ENCODE data around the gene SHH.

The SHH gene

DNA sequence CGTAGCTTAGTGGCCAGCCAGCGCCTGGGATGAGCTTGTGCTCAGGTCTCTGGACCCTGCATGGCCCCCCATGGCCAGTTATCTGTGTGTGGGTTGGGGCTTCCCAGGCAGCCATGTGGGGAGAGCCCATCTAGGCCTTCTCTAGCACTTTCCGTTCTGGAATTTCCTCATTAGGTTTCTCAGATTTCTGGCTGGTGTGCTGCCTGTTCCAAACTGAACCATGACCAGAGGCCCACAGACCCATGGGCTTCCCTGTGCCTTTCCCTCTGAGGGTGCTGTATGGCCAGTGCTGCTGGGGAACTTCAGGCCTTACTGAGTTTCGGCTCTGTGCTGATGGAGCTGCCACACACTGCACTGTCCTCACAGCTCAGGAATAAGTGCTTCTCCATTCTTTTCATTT, 50.2 kb downstream of the SHH start:
- DNase-seq, result no peak

DNA sequence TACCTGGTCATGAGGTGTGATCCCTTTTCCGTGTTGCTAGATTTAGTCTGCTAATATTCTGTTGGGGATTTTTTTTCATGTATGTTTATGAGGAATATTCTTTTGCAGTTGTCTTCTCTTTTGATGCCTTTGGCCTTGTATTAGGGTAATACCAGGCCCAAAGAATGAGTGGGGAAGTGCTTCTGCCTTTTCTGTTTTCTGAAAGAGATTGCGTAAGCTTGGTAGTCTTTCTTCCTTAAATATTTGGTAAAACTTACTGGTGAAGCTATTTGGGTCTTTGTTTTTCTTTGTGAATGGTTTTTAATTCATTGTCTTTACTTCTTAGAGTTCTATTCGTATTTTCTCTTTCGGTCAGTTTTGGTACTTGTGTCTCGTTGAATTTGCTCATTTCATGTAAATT, 51.1 kb downstream of the SHH start:
- DNase-seq, result no peak

DNA sequence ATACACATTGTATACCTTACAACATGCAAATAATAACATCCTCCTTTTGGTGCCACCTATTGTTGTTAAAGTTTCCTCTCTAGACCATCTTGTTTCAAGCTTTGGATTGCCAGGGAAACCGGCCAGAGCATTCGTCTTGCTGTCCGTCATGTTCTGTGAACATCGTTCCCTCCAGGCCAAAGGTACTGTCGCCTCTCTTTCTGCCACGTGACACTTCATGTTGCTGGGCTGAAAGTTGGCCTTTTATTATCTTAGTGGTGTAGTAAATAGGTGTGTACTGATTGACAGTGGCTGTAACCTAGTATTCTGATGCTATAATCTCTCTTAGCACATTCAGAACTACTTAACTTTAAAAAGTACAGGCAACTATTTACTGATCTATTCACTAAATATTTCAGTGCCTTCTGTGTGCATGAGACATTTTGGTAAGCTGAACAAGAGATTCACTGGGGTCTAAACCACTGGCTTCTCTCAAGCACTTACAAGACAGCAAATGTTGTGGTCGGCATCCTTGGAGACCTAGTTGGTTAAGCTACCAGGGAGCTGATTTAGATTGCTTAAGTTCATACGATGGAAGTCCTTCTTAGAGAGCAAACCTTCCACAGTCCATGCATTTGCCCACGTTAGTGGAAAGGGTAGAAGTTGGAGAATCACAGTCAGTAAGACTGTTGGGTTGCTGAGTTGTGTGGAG, 52.4 kb downstream of the SHH start:
- DNase-seq, result no peak

DNA sequence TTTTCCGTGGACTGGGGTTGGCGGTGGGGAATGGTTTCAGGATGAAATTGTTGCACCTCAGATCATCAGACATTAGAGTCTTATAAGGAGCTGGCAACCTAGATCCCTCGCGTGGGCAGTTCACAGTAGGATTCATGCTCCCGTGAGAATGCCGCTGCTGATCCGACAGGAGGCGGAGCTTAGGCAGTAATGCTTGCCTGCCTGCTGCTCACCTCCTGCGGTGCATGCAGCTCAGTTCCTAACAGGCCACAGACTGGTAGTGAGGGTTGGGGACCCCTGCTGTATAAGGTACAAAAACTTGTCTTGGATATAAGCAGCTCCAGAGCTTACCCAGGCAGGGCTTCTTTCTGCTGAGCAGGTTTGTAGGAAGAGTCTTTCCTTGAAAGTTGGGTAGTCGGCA, 53.9 kb downstream of the SHH start:
- DNase-seq, result no peak

DNA sequence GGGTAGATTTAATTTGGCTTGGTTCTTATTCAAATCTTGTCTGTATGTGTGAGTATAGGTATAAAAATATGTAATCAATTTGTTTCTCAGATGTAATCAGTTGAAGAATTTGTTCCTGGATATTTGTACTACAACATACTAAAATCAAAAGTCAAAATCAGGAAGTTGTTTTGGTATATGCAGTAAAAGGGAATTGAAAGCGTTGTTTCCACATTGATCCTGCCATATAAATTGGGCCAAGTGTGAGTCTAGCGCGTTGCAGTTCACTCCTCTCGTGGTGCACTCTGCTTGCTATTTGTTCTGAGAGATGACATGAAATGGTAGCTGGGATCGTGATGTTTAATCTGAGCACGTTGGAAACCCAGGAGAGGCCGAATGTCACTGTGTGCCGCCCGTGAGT, 55.9 kb downstream of the SHH start:
- no peak for DNase-seq

DNA sequence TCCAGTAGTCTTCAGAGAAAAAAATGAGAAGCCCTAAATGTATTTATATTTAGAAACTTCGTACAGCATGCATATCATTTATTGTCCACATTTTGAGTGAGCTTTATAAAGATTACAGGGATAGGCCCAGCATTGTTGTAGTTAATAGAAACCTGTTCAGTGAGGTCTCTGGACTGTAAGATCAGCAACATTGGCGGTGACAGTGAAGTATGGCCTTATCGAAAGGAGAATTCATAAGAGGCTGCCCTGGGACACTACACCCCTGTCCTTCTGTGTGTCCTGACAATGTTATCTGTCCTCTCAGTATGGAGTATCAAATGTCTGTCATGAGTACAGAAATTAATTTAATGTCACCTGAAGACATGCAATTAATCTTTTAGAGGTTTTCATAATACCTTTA, 57.2 kb downstream of the SHH start:
- no peak for DNase-seq

DNA sequence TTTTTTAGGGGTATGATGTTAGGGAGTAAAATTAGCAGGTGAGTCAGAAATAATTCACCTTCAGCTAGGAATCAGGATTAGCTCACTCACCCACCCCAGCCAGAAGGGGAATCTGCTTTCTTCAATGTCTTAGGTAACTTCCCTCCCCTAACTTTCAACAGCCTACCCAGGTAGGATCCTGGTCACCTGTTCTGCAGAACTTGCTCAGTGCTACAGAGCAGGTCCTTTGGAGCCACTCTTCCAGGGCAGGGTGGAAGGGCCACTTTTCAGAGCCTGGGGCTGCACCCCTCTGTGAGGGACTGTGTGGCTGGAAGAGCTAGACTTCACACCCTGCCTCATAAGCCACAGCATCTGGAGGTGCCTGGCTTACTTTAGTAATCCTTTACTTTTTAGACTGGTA, 58.1 kb downstream of the SHH start:
- DNase-seq, result no peak

DNA sequence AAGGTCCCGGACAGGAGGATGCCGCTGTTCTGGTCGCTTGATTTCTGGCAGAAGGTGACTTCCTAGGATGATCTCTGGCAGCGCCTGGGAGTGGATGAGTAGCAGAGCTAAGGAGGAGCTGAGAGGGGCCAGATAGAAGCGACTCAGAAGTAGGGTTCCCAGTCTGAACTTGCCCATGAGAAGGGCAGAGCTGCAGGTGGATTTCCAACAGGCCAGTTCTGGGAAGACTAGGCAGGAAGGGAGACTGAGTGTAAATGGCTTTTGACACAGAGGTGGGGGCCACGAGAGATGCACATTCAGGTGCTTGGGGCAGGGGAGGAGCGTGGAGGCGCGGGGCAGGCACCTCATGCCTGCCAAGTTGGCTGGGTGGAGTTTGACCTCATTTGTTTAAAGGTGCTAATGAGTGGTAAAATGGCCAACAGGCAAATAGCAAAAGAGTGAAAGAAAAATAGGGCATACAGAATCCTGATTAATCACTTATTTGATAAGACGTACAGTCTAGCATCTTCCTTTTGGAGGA, 58.8 kb downstream of the SHH start:
- no peak for DNase-seq

DNA sequence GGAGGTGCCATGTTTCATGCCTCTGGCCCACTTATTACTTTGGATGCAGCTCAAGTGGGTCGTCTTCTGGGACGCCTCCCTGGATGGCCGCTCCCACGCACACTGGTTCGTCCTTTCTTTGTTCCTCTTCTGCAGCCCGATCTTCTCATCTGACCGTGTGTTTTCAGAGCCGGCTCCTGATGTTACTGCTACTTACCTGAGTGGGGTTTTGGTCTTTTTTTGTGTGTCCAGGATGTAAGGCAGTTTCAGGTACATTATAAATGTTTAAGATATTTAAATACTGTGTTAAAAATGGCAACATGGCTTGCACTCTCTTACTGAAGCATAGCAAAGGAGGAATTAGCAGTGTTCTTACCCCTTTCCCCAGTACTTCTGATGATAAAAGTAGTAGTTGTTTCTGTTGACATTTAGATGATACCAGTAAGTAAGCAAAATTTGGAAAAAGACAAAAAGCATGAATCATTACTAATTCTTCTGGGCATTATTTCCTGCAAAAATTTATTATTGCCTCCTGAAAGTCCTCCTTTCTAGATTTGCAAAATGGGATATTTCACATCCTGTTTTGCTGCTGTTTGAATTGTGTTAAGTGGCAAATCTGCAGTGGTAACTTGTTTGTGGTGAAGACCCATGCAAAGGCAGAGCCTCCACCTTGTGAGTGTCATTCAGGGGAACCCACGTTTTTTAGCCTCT, 59.4 kb downstream of the SHH start:
- DNase-seq, result no peak

DNA sequence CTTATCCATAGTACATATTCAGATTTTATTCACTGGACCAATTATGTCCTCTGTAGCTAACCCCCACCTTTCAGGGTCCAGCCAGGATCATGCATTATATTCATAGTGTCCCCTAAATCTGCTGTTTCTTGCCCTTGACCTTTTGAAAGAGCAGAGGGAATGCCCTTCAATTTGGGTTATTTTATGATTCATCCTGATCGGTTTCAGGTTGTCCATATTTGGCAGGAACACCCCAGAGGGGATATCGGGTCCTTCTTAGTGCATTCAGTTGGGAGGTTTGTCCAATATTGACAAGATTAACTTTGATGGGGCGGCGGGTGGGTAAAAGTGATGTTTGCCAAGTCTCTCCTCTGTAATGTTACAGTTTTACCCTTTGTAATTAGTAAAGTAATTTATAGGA, 60.9 kb downstream of the SHH start:
- no peak for DNase-seq

DNA sequence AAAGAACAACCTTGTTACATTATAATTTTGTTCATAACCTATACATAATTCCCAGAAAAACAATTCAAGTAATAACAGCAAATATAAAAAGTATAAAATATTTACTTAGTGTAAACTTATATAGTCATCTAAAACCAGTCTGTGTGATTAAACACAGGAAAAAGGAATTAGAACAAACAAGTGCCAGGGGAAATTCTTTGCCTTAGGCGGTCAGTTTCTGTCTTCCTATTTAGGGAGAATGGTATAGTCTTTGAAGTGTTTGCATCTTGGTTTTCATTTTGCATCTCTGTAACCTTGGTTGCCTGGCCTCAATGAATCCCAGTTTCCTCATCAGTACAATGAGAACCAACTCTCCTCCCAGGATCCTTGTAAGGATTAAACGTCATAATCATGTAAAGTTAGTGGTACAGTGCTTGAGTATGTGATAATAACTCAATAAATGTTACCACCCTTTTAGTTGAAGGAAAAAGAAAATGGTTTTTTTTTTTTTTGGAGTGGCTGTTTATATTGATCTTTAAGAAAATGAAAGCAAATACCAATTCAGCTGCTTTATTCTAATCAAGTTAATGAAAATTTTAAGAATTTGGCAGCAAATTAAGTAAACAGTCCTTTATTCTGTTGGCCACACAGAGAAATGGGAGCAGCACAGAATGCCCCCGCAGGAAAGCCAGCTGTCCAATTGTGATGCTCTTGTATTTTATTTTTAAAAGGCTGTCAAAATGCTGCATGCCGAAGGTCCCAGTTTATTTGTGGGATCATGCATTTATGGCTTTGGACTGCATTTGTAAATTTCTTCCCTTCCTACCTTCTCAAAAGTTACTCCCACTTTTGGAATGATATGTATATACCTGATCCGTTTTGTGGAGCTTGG, 61.8 kb downstream of the SHH start:
- DNase-seq, result no peak

Measured in NCI-H2081 treated with DMSO at 0.1 percent for 48 hours (cell line).